Endodermal cell (in vitro differentiated cells): ENCODE results near the gene NDUFV3. TPM values are rescaled to one million over a fixed set of nuclear protein-coding genes. Genes with fewer than 3 reads are reported as not detected.

ENCODE experiments used
- DNase-seq: peaks from one replicate; pipeline ENCODE4 v3.0.0-alpha.2; 2017
- H3K27ac ChIP-seq: 2 replicates; pipeline ENCODE4 v1.5.1; 2013; ENCODE audit warnings: mild to moderate bottlenecking, low read depth, low read length, moderate library complexity
- H3K27me3 ChIP-seq: 2 replicates; pipeline ENCODE4 v1.6.1; 2013; ENCODE audit warnings: mild to moderate bottlenecking, low read length, moderate library complexity; ENCODE audit not compliant: insufficient read depth, control insufficient read depth, poor library complexity, severe bottlenecking
- H3K36me3 ChIP-seq: 2 replicates; pipeline ENCODE4 v1.7.0; 2013; ENCODE audit warnings: mild to moderate bottlenecking, low read length, moderate library complexity; ENCODE audit not compliant: control insufficient read depth, insufficient read depth
- H3K4me1 ChIP-seq: one replicate; pipeline ENCODE4 v1.7.0; 2013; ENCODE audit warnings: low read length; ENCODE audit not compliant: control insufficient read depth, insufficient read depth
- H3K4me3 ChIP-seq: 2 replicates; pipeline ENCODE4 v1.5.1; 2013; ENCODE audit warnings: mild to moderate bottlenecking, low read length, moderate library complexity
- H3K9ac ChIP-seq: 2 replicates; pipeline ENCODE4 v1.6.1; 2013; ENCODE audit warnings: mild to moderate bottlenecking, low read length, moderate library complexity; ENCODE audit not compliant: poor library complexity, severe bottlenecking; ENCODE audit errors: extremely low read depth
- H3K9me3 ChIP-seq: 2 replicates; pipeline ENCODE4 v1.6.1; 2013; ENCODE audit warnings: mild to moderate bottlenecking, low read length, moderate library complexity; ENCODE audit not compliant: control insufficient read depth
- H3K27ac Mint-ChIP-seq: 2 replicates; pipeline ENCODE4 v1.8.0; 2020; ENCODE audit warnings: mixed read lengths
- H3K27me3 Mint-ChIP-seq: 2 replicates; pipeline ENCODE4 v1.8.0; 2021; ENCODE audit warnings: mild to moderate bottlenecking, mixed read lengths; ENCODE audit not compliant: insufficient read depth
- H3K36me3 Mint-ChIP-seq: 2 replicates; pipeline ENCODE4 v1.8.0; 2020; ENCODE audit warnings: low read depth, mixed read lengths
- H3K4me1 Mint-ChIP-seq: 2 replicates; pipeline ENCODE4 v1.8.0; 2020; ENCODE audit warnings: mixed read lengths
- H3K4me3 Mint-ChIP-seq: 2 replicates; pipeline ENCODE4 v1.8.0; 2020; ENCODE audit warnings: mild to moderate bottlenecking, moderate library complexity, mixed read lengths
- H3K9me3 Mint-ChIP-seq: 2 replicates; pipeline ENCODE4 v1.8.0; 2020; ENCODE audit warnings: mild to moderate bottlenecking, mixed read lengths
- CTCF ChIP-seq: fragments of 200-600 bp; sonication (generic); conservative IDR thresholded peaks from 2 replicates; pipeline ENCODE4 v1.5.0; 2021; ENCODE audit warnings: antibody characterized with exemption, mild to moderate bottlenecking
- WGBS, 2 experiments: methylation state at CpG; one replicate each; pipeline versions ENCODE4 v1.1.5 to v1.1.7; 2013; ENCODE audit warnings: missing lambda C conversion rate in 2 of 2, mixed read lengths in 1 of 2; ENCODE audit not compliant: insufficient coverage in 1 of 2, insufficient read length in 1 of 2; 5-methylcytosine and 5-hydroxymethylcytosine counted together
- total RNA-seq, 2 donors: library from RNA; stranded (reverse); fragmentation: NEBNext Ultra II Directional in 1 of 2; extraction: Animal tissue kit (Norgen Biotek cat#: 25700) in 1 of 2; gene quantifications; 2 replicates in 1 of 2; 3 replicates in 1 of 2; pipeline ENCODE4 v1.2.1, GENCODE V29; 2021

The NDUFV3 gene
- total RNA-seq, 2 donors from 2014 or later = 25.8 to 27.2 TPM

GRCh38 chr21:42851812-42852665 lies 41.1 kb upstream of the NDUFV3 start:
- peaks cover 84% of the 10 kb centered on the region for H3K36me3 Mint-ChIP-seq
- H3K27ac ChIP-seq = no peak overlapping the region

GRCh38 chr21:42852925-42853570 lies 40.1 kb upstream of the NDUFV3 start:
- no peak for TF ChIP-seq CTCF

More at GRCh38 chr21:42851812-42852665, 41.1 kb upstream of the NDUFV3 start:
- H3K4me1 ChIP-seq = no peaks in the 10 kb centered on the region
- no peaks in the 10 kb centered on the region for H3K27me3 ChIP-seq
- no peak for DNase-seq
- H3K9ac ChIP-seq = no peak overlapping the region
- peaks cover 88% of the 10 kb centered on the region for H3K36me3 ChIP-seq
- WGBS, 2 experiments = 93 to 99% methylated on average over 11 to 19 of the region's 19 CpGs
- no peak overlapping the region for H3K4me3 Mint-ChIP-seq
- H3K27me3 Mint-ChIP-seq = no peaks in the 10 kb centered on the region
- no peaks in the 10 kb centered on the region for H3K4me1 Mint-ChIP-seq
- no peak overlapping the region for H3K27ac Mint-ChIP-seq
- TF ChIP-seq CTCF = no peak
- H3K9me3 Mint-ChIP-seq = no peaks in the 10 kb centered on the region
- H3K4me3 ChIP-seq = no peak overlapping the region
- H3K9me3 ChIP-seq = no peaks in the 10 kb centered on the region

GRCh38 chr21:42853621-42854020 lies 39.5 kb upstream of the NDUFV3 start:
- TF ChIP-seq CTCF = no peak
- Mint-ChIP-seq H3K27ac (no peak overlapping the region), H3K27me3 (no peaks in the 10 kb centered on the region), H3K4me1 (no peaks in the 10 kb centered on the region), H3K36me3 (peaks cover 86% of the 10 kb centered on the region), H3K9me3 (no peaks in the 10 kb centered on the region), H3K4me3 (no peak overlapping the region)
- no peak overlapping the region for H3K9ac ChIP-seq
- H3K4me1 ChIP-seq = no peaks in the 10 kb centered on the region
- peaks cover 93% of the 10 kb centered on the region for H3K36me3 ChIP-seq
- WGBS, 2 experiments = 96 to 97% methylated on average over 12 to 20 of the region's 20 CpGs
- no peak for DNase-seq
- no peak overlapping the region for H3K4me3 ChIP-seq
- no peaks in the 10 kb centered on the region for H3K9me3 ChIP-seq
- H3K27ac ChIP-seq = no peak overlapping the region
- no peaks in the 10 kb centered on the region for H3K27me3 ChIP-seq

More at GRCh38 chr21:42852925-42853570, 40.1 kb upstream of the NDUFV3 start:
- Histone ChIP-seq H3K36me3 (peaks cover 87% of the 10 kb centered on the region), H3K9me3 (no peaks in the 10 kb centered on the region), H3K27me3 (no peaks in the 10 kb centered on the region), H3K4me3 (no peak overlapping the region), H3K27ac (no peak overlapping the region), H3K9ac (no peak overlapping the region), H3K4me1 (no peaks in the 10 kb centered on the region)
- Mint-ChIP-seq H3K9me3 (no peaks in the 10 kb centered on the region), H3K27me3 (no peaks in the 10 kb centered on the region), H3K4me3 (no peak overlapping the region), H3K27ac (no peak overlapping the region), H3K4me1 (no peaks in the 10 kb centered on the region), H3K36me3 (peaks cover 85% of the 10 kb centered on the region)
- 95 to 98% methylated on average over 12 to 20 of the region's 20 CpGs for WGBS, 2 experiments
- DNase-seq = no peak
